IMR-90 (cell line): ENCODE results near the gene SH2D6. TPM values are rescaled to one million over a fixed set of nuclear protein-coding genes. Genes with fewer than 3 reads are reported as not detected.

Experiments used
- ATAC-seq: fragments of 200-7000 bp; cut with Tn5 transposase; 2 replicates; pipeline ENCODE4 v1.9.1; 2020; ENCODE audit warnings: low read depth, mild to moderate bottlenecking, moderate library complexity
- BruUV-seq: library from RNA; stranded (reverse); fragments of 400-500 nt; replicated peaks from 2 replicates; lab custom pipeline; 2021; lab: Mats Ljungman, UMichigan
- CTCF ChIA-PET: fragments of 300-600 bp; formaldehyde crosslinking; extraction: SDS; loops from one replicate; lab custom pipeline; 2021; ENCODE audit warnings: antibody characterized with exemption; lab: Yijun Ruan, JAX
- POLR2A ChIA-PET: fragments of 300-600 bp; sonication (Branson Sonifier 250); formaldehyde crosslinking; loops from one replicate; lab custom pipeline; 2022; ENCODE audit warnings: antibody characterized with exemption; ENCODE audit not compliant: unreplicated experiment; lab: Charles Lee
- DNase-seq: peaks from one replicate; pipeline ENCODE4 v3.0.0; 2013
- H2AFZ ChIP-seq: replicated peaks from 2 replicates; pipeline ENCODE3; 2013; ENCODE audit warnings: low read length, mild to moderate bottlenecking; ENCODE audit not compliant: poor library complexity
- H2AK5ac ChIP-seq: 2 replicates; pipeline ENCODE4 v1.6.1; 2013; ENCODE audit warnings: low read depth, low read length, inconsistent platforms
- H2AK9ac ChIP-seq: replicated peaks from 2 replicates; pipeline ENCODE3; 2013; ENCODE audit warnings: mild to moderate bottlenecking, low read depth, low read length, moderate library complexity; ENCODE audit not compliant: poor library complexity
- H2BK120ac ChIP-seq: 2 replicates; pipeline ENCODE4 v1.6.1; 2013; ENCODE audit warnings: low read depth, low read length, inconsistent platforms
- H2BK15ac ChIP-seq: 3 replicates; pipeline ENCODE4 v1.6.1; 2013; ENCODE audit warnings: low read depth, low read length, inconsistent platforms
- H2BK20ac ChIP-seq: 2 replicates; pipeline ENCODE4 v1.6.1; 2013; ENCODE audit warnings: low read depth, mild to moderate bottlenecking, inconsistent platforms, low read length, moderate library complexity
- H2BK5ac ChIP-seq: 2 replicates; pipeline ENCODE4 v1.6.1; 2013; ENCODE audit warnings: mild to moderate bottlenecking, low read depth, low read length, inconsistent platforms; ENCODE audit not compliant: poor library complexity, severe bottlenecking
- H3K14ac ChIP-seq: replicated peaks from 2 replicates; pipeline ENCODE4 v1.6.1; 2013; ENCODE audit warnings: low read depth, low read length, inconsistent platforms
- H3K18ac ChIP-seq: 2 replicates; pipeline ENCODE4 v1.6.1; 2013; ENCODE audit warnings: low read depth, low read length, control low read depth
- H3K23ac ChIP-seq: 2 replicates; pipeline ENCODE4 v1.6.1; 2013; ENCODE audit warnings: low read depth, low read length, inconsistent platforms
- H3K27ac ChIP-seq: 2 replicates; pipeline ENCODE4 v1.5.1; 2013; ENCODE audit warnings: mild to moderate bottlenecking, control low read depth, low read length; ENCODE audit not compliant: insufficient read depth
- H3K27me3 ChIP-seq: 2 replicates; pipeline ENCODE4 v1.6.1; 2013; ENCODE audit warnings: low read length; ENCODE audit not compliant: control insufficient read depth, insufficient read depth
- H3K36me3 ChIP-seq: 2 replicates; pipeline ENCODE4 v1.6.1; 2013; ENCODE audit warnings: low read length, mixed read lengths; ENCODE audit not compliant: control insufficient read depth, insufficient read depth
- H3K4ac ChIP-seq: 2 replicates; pipeline ENCODE4 v1.6.1; 2013; ENCODE audit warnings: low read depth, low read length, inconsistent platforms
- H3K4me1 ChIP-seq: 2 replicates; pipeline ENCODE4 v1.6.1; 2013; ENCODE audit warnings: low read length, mixed read lengths; ENCODE audit not compliant: control insufficient read depth, insufficient read depth
- H3K4me2 ChIP-seq: 2 replicates; pipeline ENCODE4 v1.6.1; 2013; ENCODE audit warnings: low read depth, mild to moderate bottlenecking, control low read depth, low read length, moderate library complexity
- H3K4me3 ChIP-seq: 2 replicates; pipeline ENCODE4 v1.5.1; 2013; ENCODE audit warnings: low read depth, mild to moderate bottlenecking, control low read depth, low read length, moderate library complexity; ENCODE audit not compliant: insufficient read depth
- H3K56ac ChIP-seq: 2 replicates; pipeline ENCODE4 v1.6.1; 2013; ENCODE audit warnings: low read length, inconsistent platforms; ENCODE audit not compliant: insufficient read depth; ENCODE audit errors: extremely low read depth
- H3K79me1 ChIP-seq, 2 experiments: 2 replicates each; pipeline ENCODE4 v1.6.1; 2013; ENCODE audit warnings: low read length in 2 of 2, inconsistent platforms in 1 of 2, low read depth in 1 of 2
- H3K9ac ChIP-seq: 2 replicates; pipeline ENCODE4 v1.6.1; 2013; ENCODE audit warnings: low read depth, low read length, control low read depth
- H3K9me1 ChIP-seq: 2 replicates; pipeline ENCODE4 v1.6.1; 2013; ENCODE audit warnings: low read length, inconsistent platforms; ENCODE audit not compliant: insufficient read depth
- H3K9me3 ChIP-seq: 2 replicates; pipeline ENCODE4 v1.6.1; 2013; ENCODE audit warnings: low read length; ENCODE audit not compliant: control insufficient read depth, insufficient read depth
- H4K20me1 ChIP-seq: 2 replicates; pipeline ENCODE4 v1.6.1; 2013; ENCODE audit warnings: low read length, inconsistent platforms; ENCODE audit not compliant: insufficient read depth
- H4K5ac ChIP-seq: 2 replicates; pipeline ENCODE4 v1.6.1; 2013; ENCODE audit warnings: mild to moderate bottlenecking, low read depth, low read length, control low read depth
- H4K8ac ChIP-seq, 2 experiments: 2 replicates each; pipeline ENCODE4 v1.6.1; 2013; ENCODE audit warnings: low read depth in 2 of 2, low read length in 2 of 2, control low read depth in 1 of 2, inconsistent platforms in 1 of 2
- H4K91ac ChIP-seq: 2 replicates; pipeline ENCODE4 v1.6.1; 2013; ENCODE audit warnings: low read depth, low read length, inconsistent platforms; ENCODE audit not compliant: insufficient read depth
- CEBPB ChIP-seq: IDR thresholded peaks from 2 replicates; pipeline ENCODE4 v1.6.1; 2012; ENCODE audit warnings: low read depth, low read length, improper control_type of control experiment
- RFX5 ChIP-seq: IDR thresholded peaks from 2 replicates; pipeline ENCODE4 v1.8.0; 2012; ENCODE audit warnings: low read depth, mild to moderate bottlenecking, low read length, moderate library complexity
- WGBS, 2 experiments: methylation state at CpG; one replicate each; pipeline versions ENCODE4 v1.1.5 to v1.1.7; 2013; ENCODE audit warnings: missing lambda C conversion rate in 2 of 2; ENCODE audit not compliant: insufficient read length in 1 of 2; ENCODE audit errors: extremely low coverage in 2 of 2; 5-methylcytosine and 5-hydroxymethylcytosine counted together
- dilution Hi-C: fragments of 300-500 bp; cut with HindIII; formaldehyde crosslinking; loops from one replicate; pipeline ENCODE4 v1.14.3; 2018; ENCODE audit warnings: low sequenced_read_pairs; ENCODE audit not compliant: unreplicated experiment
- in situ Hi-C: fragments of 300-500 bp; cut with MboI; formaldehyde crosslinking; loops from 3 replicates; pipeline ENCODE4 v1.14.3; 2019; ENCODE audit warnings: low sequenced_read_pairs, inconsistent platforms, mixed read lengths
- intact Hi-C: fragments of 100-400 bp; cut with micrococcal nuclease; formaldehyde crosslinking; loops from 2 replicates; pipeline ENCODE4 v1.10.0; 2022
- polyA plus RNA-seq, 3 experiments: library from polyadenylated mRNA; depleted of rRNA; stranded (reverse); fragments of >200 nt; gene quantifications; 2 replicates each; pipeline ENCODE4 v1.2.3, GENCODE V29; 2012; ENCODE audit warnings: low replicate concordance in 1 of 3
- total RNA-seq: library from RNA; depleted of rRNA; stranded (reverse); fragments of >200 nt; gene quantifications from 2 replicates; pipeline ENCODE4 v1.2.3, GENCODE V29; 2012

Gene SH2D6
- total and polyA plus RNA-seq, 2 of the 4 experiments (the other 2 are of a cell fraction), result 0.32 to 0.36 TPM

GRCh38 chr2:85387754-85388153 lies 30.8 kb upstream of the SH2D6 start:
- Histone ChIP-seq H2AK9ac (no peak overlapping the region), H3K56ac (no peak overlapping the region), H3K4me3 (no peak overlapping the region), H2BK5ac (no peak overlapping the region), H3K27me3 (no peaks in the 10 kb centered on the region), H3K9me1 (no peaks in the 10 kb centered on the region), H3K9me3 (no peaks in the 10 kb centered on the region), H4K5ac (no peak overlapping the region), H2AK5ac (no peak overlapping the region), H3K4me2 (no peak overlapping the region), H3K79me1 (no peaks in the 10 kb centered on the region), H2BK120ac (no peak overlapping the region), H3K36me3 (peaks cover 39% of the 10 kb centered on the region), H2BK20ac (no peak overlapping the region), H2BK15ac (no peak overlapping the region), H2AFZ (no peak overlapping the region), H3K4me1 (peaks cover 2% of the 10 kb centered on the region; the same call in 1 of the 2 replicates), H4K8ac (no peak overlapping the region), H3K18ac (no peak overlapping the region), H3K27ac (no peak overlapping the region), H3K4ac (no peak overlapping the region), H3K9ac (no peak overlapping the region), H3K14ac (no peak overlapping the region), H4K20me1 (no peaks in the 10 kb centered on the region), H4K91ac (no peak overlapping the region), H3K23ac (no peak overlapping the region)
- BruUV-seq, result no TSS peak
- ChIA-PET POLR2A (no interaction called here), CTCF (no interaction called here)
- no CpG with 5 or more reads among the region's 2 CpGs for WGBS, 2 experiments
- dilution Hi-C loops, result no loop called here
- intact Hi-C loops, result no loop called here
- TF ChIP-seq RFX5, result no peak
- TF ChIP-seq CEBPB, result peak; percentile 53
- DNase-seq (no peak), ATAC-seq (no peak)
- in situ Hi-C loops, result no loop called here
